GM21526 (cell line): Measurements from ENCODE around the gene B3GALNT2.

ENCODE experiments used
- ATAC-seq: cut with Tn5 transposase; IDR thresholded peaks from one replicate; pipeline ENCODE4 v1.9.1; 2021; ENCODE audit warnings: moderate library complexity; ENCODE audit not compliant: unreplicated experiment, low FRiP score

B3GALNT2 gene

GRCh38 chr1:235415008-235415904 is 89.0 kb downstream of the B3GALNT2 start:
- ATAC-seq = no peak

GRCh38 chr1:235411489-235412486 is 92.5 kb downstream of the B3GALNT2 start:
- no peak for ATAC-seq

DNA sequence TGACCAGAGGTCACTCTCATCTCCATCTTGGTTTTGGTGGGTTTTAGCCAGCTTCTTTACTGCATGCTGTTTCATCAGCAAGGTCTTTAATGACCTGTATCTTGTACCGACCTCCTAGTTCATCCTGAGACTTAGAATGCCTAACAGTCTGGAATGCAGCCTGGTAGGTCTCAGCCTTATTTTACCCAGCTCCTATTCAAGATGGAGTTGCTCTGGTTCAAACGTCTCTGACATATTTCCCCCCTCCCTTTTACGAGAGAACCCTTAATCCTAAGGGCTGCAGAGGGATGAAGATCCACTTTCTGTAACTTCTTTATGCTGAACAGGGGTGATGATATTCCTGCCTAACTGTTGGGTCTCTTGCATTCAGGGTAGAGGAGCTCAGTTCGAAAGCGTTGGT is 93.8 kb downstream of the B3GALNT2 start:
- no peak for ATAC-seq

- no peak for ATAC-seq
These were observed 95.0 kb downstream of the B3GALNT2 start for GRCh38 chr1:235409042-235409820.

DNA sequence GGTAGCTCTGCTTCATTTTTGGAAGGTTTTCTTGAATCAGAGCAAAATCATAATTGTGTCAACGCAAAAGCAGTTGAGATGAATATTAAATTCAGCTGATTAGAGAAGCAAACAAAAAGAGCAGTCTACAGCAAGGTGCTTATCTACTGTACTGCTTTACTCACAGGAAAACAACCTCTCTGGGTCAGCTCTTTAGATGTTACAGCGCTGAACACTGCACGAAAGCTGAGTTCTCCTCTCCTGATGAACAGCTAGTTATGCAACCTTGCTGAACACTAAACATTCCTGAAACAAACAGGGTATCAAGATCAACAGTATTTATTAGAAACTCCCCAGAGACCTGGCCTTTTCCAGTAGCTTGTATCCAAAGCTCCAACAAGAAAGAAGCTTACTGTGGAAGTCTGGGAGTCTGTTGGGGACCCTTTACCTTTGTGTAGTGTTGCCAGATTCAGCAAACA is 95.7 kb downstream of the B3GALNT2 start:
- no peak for ATAC-seq

DNA sequence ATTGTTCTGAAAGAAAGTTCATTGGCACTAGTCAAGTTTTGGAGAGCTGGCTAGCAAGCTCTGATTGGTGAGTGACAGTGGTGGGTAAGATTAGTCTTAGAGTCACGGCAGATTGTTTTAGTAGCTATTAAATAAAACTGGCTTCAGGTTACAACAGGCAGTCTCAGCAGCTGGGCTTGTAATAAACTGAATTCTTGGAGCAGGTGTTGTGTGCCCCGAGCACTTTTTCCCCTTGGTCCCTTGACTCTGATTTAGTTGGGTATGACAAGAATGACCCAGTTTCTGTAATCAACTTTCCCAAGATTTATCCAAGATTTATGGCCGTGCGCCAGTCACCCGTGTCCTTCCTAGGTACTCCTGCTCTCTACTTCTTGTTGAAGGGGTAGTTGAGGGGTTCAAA is 96.8 kb downstream of the B3GALNT2 start:
- no peak for ATAC-seq

DNA sequence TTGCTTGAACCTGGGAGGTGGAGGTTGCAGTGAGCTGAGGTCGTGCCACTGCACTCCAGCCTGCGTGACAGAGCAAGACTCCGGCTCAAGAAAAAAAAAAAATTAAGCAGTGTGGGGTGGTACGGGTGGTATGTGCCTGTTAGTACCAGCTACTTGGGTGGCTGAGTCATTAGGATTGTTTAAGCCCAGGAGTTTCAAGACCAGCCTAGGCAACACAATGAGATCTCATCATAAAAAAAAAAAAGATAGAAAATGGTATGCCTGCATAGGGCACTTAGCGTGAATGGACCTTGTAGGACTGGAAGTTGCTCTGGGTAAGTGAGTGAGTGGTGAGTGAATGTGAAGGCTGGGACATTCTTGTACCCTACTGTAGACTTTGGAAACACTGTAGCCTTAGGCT is 100.1 kb downstream of the B3GALNT2 start:
- no peak for ATAC-seq

DNA sequence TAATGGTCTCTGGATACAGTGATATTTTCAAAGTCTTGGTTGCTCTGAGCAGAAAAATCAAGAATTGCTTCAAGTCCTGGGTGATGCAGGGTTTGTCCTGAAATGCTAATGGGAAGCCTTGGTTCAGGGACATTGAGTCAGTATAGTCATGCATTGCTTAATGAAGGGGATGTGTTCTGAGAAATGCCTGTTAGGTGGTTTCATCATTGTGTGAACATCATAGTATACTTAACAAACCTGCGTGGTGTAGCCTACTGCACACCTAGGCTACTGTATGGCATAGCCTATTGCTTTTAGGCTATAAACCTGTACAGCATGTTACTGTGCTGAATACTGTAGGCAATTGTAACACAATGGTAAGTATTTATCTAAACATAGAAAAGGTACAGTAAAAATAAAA is 100.7 kb downstream of the B3GALNT2 start:
- ATAC-seq = no peak

DNA sequence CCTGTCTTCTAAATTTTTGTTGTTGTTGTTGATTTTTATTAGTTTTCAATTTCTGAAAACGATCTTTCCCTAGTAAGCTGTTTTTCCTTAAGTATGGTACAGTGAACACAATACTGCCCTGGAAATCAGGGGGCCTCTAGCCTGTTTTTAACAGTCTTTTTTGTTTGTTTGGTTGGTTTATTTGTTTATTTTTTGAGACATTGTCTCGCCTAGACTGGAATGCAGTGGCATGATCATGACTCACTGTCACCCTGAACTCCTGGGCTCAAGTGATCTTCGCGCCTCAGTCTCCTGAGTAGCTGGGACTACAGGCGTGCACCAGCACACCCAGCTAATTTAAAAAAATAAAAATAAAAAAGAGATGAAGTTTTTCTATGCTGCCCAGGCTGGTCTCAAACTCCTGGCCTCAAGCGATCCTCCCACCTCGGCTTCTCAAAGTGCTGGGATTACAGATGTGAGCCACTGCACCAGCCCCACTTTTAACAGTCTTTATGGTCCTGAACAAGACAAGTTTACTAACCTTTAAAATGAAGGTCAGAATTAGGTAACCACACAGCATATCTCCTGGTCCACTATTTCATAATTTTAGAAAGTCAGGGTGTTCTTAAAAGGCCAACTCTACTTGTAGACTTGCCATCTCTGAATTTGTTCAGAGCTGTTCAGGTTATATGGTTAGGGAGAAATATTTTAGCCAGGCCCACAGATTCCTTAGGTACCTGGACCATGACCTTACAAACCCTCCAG is 101.6 kb downstream of the B3GALNT2 start:
- no peak for ATAC-seq

GRCh38 chr1:235401251-235401650 is 103.0 kb downstream of the B3GALNT2 start:
- no peak for ATAC-seq
